Vagina (tissue), 2 donors: ENCODE data around the gene SFI1. TPM values are rescaled to one million over a fixed set of nuclear protein-coding genes. Genes with fewer than 3 reads are reported as not detected.
A peak's percentile ranks its signal among the peaks of the same experiment; 100 is the strongest.
"Not testable (repeated sequence)": the region's sequence is repeated elsewhere in the genome, so short reads cannot be mapped to it uniquely, and the experiment has no call there.

Experiments used
- DNase-seq, 2 donors: peaks; one replicate each; pipeline ENCODE4 v3.0.0-alpha.2; 2017; ENCODE audit errors: extremely low spot score in 2 of 2
- H3K27ac ChIP-seq: fragments of 200-600 bp; sonication (generic); one replicate; pipeline ENCODE4 v1.5.1; 2019
- H3K27me3 ChIP-seq: fragments of 200-600 bp; sonication (generic); one replicate; pipeline ENCODE4 v1.5.1; 2019
- H3K36me3 ChIP-seq, 2 donors: fragments of 200-600 bp; sonication (generic); one replicate each; pipeline ENCODE4 v1.5.1; 2017 to 2019
- H3K4me1 ChIP-seq: fragments of 200-600 bp; sonication (generic); one replicate; pipeline ENCODE4 v1.5.1; 2019
- H3K4me3 ChIP-seq, 2 donors: fragments of 200-600 bp; sonication (generic); 1 replicate in 1 of 2; 2 replicates in 1 of 2; pipeline ENCODE4 v1.5.1; 2016 to 2019
- H3K9me3 ChIP-seq: fragments of 200-600 bp; sonication (generic); one replicate; pipeline ENCODE4 v1.5.1; 2019
- POLR2A ChIP-seq, 2 donors: fragments of 450-650 bp; IDR thresholded peaks; one replicate each; pipeline ENCODE4 v1.6.1; 2017; ENCODE audit warnings: antibody characterized with exemption in 2 of 2, mild to moderate bottlenecking in 2 of 2, moderate library complexity in 2 of 2
- POLR2AphosphoS5 ChIP-seq, 2 donors: sonication (generic); formaldehyde crosslinking; IDR thresholded peaks; one replicate each; pipeline ENCODE4 v1.9.0; 2017; ENCODE audit warnings: antibody characterized with exemption in 2 of 2, mild to moderate bottlenecking in 2 of 2, low read depth in 1 of 2; ENCODE audit not compliant: insufficient read depth in 1 of 2
- intact Hi-C: fragments of 100-400 bp; cut with DNase I; formaldehyde crosslinking; loops from one replicate; pipeline ENCODE4 v1.15.1; 2023
- total RNA-seq: library from RNA; depleted of rRNA; stranded (reverse); fragments of >200 nt; gene quantifications from one replicate; pipeline ENCODE4 v1.2.3, GENCODE V29; 2016
- TF ChIP-seq, protein P1 (sequence below), 3 experiments: fragments of 450-650 bp in 2 of 3; fragments of 200-600 bp in 1 of 3; sonication (generic) in 1 of 3; IDR thresholded peaks; one replicate each; pipeline ENCODE4 v1.5.1; 2017 to 2019; ENCODE audit warnings: antibody characterized with exemption in 3 of 3, mild to moderate bottlenecking in 2 of 3, moderate library complexity in 2 of 3

The SFI1 gene
- total RNA-seq, 1 donor from 2014 or later: 33.6 TPM

DNA sequence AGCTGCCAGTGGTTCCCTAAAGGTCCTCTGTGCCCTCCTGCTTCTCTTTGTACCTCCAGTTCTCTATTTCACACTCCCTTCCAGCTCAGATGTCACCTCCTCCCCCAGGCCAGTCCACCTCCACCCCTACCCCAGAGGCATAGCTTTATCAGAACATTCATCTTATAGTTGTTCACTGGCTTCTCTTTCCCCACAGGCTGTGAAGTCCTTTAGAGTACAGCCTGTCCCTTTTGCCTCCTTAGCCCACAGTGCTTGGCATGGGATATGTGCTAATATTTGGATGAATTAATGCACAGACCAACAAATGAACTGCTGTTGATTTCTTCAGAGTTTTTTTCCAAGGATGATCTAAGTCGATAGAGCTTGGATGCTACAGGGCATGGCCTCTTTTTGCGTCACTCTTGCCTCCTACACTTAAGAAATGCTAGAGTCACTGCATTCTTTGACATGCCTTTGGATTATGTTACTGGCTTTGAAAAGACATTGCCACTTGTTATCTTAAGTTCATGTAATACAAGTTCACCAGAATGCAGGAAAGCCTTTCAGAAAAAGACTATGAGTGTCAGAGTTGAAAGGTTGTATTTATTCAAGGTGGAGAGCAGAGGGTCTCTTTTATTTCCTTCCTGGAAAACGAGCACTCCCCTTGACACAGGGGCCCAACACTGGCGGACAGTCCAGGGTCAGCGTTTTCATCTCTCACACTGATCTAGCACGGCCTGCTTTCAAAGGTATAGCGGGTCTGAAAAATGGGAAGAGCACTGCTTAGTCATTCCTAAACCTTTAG lies 90.0 kb downstream of the SFI1 start:
- TF ChIP-seq, protein P1, sequence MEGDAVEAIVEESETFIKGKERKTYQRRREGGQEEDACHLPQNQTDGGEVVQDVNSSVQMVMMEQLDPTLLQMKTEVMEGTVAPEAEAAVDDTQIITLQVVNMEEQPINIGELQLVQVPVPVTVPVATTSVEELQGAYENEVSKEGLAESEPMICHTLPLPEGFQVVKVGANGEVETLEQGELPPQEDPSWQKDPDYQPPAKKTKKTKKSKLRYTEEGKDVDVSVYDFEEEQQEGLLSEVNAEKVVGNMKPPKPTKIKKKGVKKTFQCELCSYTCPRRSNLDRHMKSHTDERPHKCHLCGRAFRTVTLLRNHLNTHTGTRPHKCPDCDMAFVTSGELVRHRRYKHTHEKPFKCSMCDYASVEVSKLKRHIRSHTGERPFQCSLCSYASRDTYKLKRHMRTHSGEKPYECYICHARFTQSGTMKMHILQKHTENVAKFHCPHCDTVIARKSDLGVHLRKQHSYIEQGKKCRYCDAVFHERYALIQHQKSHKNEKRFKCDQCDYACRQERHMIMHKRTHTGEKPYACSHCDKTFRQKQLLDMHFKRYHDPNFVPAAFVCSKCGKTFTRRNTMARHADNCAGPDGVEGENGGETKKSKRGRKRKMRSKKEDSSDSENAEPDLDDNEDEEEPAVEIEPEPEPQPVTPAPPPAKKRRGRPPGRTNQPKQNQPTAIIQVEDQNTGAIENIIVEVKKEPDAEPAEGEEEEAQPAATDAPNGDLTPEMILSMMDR (IDR thresholded peaks at IDR 0.05): no peak
- no peak for TF ChIP-seq POLR2A (IDR thresholded peaks at IDR 0.05)
- no peak for TF ChIP-seq POLR2AphosphoS5 (IDR thresholded peaks at IDR 0.05; ENCODE audit: insufficient read depth in 1 of 2, low read depth in 1 of 2)
- H3K36me3 ChIP-seq: peaks cover 0 to 15% of the 10 kb centered on the region in 2 donors
- intact Hi-C loops: no loop called here
- no peaks in the 10 kb centered on the region for H3K9me3 ChIP-seq
- H3K27me3 ChIP-seq: no peaks in the 10 kb centered on the region
- no peak overlapping the region for H3K27ac ChIP-seq
- H3K4me3 ChIP-seq: no peak overlapping the region
- H3K4me1 ChIP-seq: no peaks in the 10 kb centered on the region
- DNase-seq: no peak

DNA sequence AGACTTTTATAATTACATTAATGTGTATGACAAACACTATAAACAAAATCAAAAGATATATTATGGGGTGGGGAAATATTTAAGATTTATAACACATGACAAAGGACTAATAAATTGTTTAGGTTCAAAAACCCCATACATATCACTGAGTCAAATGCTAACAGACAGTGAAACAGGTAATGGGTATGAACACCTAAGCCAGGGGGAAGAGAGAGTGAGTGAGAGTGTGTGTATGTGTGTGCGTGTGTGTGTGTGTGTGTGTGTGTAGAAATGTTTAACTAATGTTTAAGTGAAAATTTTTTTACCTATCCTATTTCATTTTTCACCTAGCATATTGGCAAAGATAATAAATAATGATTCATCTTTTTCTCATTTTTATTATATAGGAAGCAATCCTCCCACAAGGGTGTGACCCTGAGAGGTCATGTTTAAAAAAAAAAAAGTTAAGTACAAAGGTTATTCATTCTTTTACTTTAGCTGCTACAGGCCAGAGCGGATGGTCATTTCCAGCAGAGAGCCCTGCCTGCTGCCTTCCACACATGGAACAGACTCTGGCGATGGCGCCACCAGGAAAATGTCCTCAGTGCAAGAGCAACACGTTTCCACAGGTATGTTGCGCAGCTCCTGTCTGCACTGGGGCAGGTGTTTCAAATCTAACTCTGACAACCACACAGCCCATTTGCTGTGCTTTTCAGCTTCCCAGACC lies 92.8 kb downstream of the SFI1 start:
- DNase-seq: no peak
- Histone ChIP-seq H3K4me3 (no peak overlapping the region), H3K36me3 (peaks cover 0 to 15% of the 10 kb centered on the region in 2 donors), H3K9me3 (no peaks in the 10 kb centered on the region), H3K27me3 (no peaks in the 10 kb centered on the region), H3K4me1 (no peaks in the 10 kb centered on the region), H3K27ac (no peak overlapping the region)
- TF ChIP-seq POLR2A (IDR thresholded peaks at IDR 0.05) (no peak), POLR2AphosphoS5 (IDR thresholded peaks at IDR 0.05; ENCODE audit: insufficient read depth in 1 of 2, low read depth in 1 of 2) (no peak)
- TF ChIP-seq, protein P1 (IDR thresholded peaks at IDR 0.05): no peak
- intact Hi-C loops: no loop called here

DNA sequence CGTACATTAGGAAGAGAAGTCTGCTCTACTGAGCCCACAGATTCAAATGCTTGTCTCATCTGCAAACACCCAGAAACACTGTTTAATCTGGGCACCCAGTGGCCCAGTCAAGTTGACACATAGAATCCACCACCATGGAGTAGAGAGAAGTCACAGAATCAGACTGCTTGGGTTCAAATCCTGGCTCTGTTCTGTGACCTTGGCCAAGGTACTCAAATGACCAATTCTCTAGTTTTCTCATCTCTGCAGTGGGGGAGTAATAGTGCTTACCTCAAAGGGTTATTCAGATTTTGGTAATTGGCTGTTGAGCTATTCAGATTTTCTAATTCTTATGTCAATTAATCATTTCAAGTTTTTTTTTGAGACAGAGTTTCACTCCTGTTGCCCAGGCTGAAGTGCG lies 93.8 kb downstream of the SFI1 start:
- DNase-seq, intact Hi-C loops, H3K27ac ChIP-seq, H3K9me3 ChIP-seq, H3K4me1 ChIP-seq, H3K4me3 ChIP-seq, H3K27me3 ChIP-seq: not testable (repeated sequence)
- H3K36me3 ChIP-seq: peaks cover 0 to 13% of the 10 kb centered on the region in 2 donors

DNA sequence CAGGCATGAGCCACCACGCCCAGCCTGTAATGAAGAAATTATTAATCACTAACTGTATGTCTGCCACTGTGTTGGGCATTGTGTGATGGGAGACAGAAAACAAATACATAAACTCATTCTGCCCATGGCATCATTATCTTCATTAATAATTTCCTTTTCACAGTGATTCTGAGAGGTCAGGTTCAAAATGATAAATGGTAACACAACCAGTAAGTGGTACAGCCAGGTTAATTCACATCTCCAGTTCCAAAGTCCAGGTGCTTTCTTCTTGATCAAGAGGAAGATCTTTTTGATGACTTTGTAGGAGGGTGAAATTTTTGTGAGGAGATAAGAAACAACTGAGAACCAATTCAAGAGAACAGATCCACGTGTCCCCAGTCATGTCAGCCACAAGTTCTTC lies 98.9 kb downstream of the SFI1 start:
- TF ChIP-seq, protein P1 (IDR thresholded peaks at IDR 0.05): no peak
- no peak for TF ChIP-seq POLR2AphosphoS5 (IDR thresholded peaks at IDR 0.05; ENCODE audit: insufficient read depth in 1 of 2, low read depth in 1 of 2)
- TF ChIP-seq POLR2A (IDR thresholded peaks at IDR 0.05): no peak
- no peaks in the 10 kb centered on the region for H3K9me3 ChIP-seq
- H3K4me1 ChIP-seq: no peaks in the 10 kb centered on the region
- H3K36me3 ChIP-seq: no peaks in the 10 kb centered on the region
- no peaks in the 10 kb centered on the region for H3K27me3 ChIP-seq
- no peak overlapping the region for H3K27ac ChIP-seq
- no peak overlapping the region for H3K4me3 ChIP-seq
- DNase-seq: no peak
- intact Hi-C loops: no loop called here

DNA sequence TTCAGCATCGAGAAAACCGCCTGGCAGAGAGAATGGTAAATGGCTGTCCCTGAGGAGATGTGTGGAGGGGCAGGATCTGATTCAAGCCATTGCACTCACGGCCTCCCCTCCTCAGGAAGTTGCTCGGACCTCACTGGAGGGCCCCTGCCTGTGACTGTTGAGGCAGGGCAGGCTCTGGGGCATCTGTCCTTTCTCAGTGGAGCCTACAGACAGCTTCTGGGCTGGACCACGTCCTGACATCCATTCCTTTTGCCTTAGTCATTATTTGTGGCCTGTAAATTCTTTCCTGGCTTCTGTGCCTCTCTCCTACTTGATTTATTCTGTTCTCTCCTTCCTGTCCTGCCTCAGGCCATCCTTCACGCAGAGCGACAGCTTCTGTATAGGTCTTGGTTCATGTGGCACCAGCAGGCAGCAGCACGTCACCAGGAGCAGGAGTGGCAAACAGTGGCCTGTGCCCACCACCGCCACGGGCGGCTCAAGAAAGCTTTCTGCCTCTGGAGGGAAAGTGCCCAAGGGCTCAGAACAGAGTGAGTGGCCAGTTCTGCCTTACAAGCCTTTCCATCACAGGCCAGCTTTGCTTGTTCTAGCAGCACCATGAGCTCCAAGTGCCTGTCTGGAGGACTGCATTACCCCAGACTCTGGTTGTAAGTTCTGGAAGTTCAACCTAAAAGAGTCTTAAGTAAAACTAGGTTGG lies 106.1 kb downstream of the SFI1 start:
- no peaks in the 10 kb centered on the region for H3K9me3 ChIP-seq
- intact Hi-C loops: no loop called here
- H3K4me1 ChIP-seq: peaks cover 10% of the 10 kb centered on the region
- TF ChIP-seq POLR2A (IDR thresholded peaks at IDR 0.05) (no peak), POLR2AphosphoS5 (IDR thresholded peaks at IDR 0.05; ENCODE audit: insufficient read depth in 1 of 2, low read depth in 1 of 2) (peak; percentile 29 to 50)
- H3K27me3 ChIP-seq: no peaks in the 10 kb centered on the region
- no peak overlapping the region for H3K4me3 ChIP-seq
- no peak for DNase-seq
- H3K36me3 ChIP-seq: peaks cover 0 to 4% of the 10 kb centered on the region in 2 donors
- H3K27ac ChIP-seq: no peak overlapping the region
